Neural cell (in vitro differentiated cells): ENCODE results near the gene MYOCD. TPM values are rescaled to one million over a fixed set of nuclear protein-coding genes. Genes with fewer than 3 reads are reported as not detected.

ENCODE experiments used
- H2AFZ ChIP-seq: fragments of 200-600, 300-800 bp; sonication (generic), shearing (Covaris generic); 2 replicates; pipeline ENCODE4 v1.6.0; 2014; ENCODE audit warnings: low read depth, mild to moderate bottlenecking, antibody characterized with exemption, low read length, moderate library complexity
- H3F3A ChIP-seq: fragments of 200-600 bp; shearing (Covaris generic); 2 replicates; pipeline ENCODE4 v1.6.1; 2016; ENCODE audit warnings: mild to moderate bottlenecking, moderate library complexity, mixed read lengths, antibody characterized with exemption, low read length; ENCODE audit not compliant: insufficient read depth, poor library complexity, severe bottlenecking
- H3K27ac ChIP-seq: fragments of 200-600, 300-800 bp; sonication (generic), shearing (Covaris generic); 2 replicates; pipeline ENCODE4 v1.5.1; 2014; ENCODE audit warnings: mild to moderate bottlenecking, low read length, moderate library complexity
- H3K27me3 ChIP-seq: fragments of 300-800, 200-600 bp; sonication (generic), shearing (Covaris generic); 2 replicates; pipeline ENCODE4 v1.6.0; 2014; ENCODE audit warnings: mild to moderate bottlenecking, low read depth, low read length, moderate library complexity; ENCODE audit not compliant: insufficient read depth
- H3K36me3 ChIP-seq: fragments of 300-800, 200-600 bp; sonication (generic), shearing (Covaris generic); 2 replicates; pipeline ENCODE4 v1.5.1; 2014; ENCODE audit warnings: mild to moderate bottlenecking, antibody characterized with exemption, low read length, moderate library complexity; ENCODE audit not compliant: insufficient read depth
- H3K4me2 ChIP-seq: fragments of 300-800, 200-600 bp; sonication (generic), shearing (Covaris generic); 2 replicates; pipeline ENCODE4 v1.6.0; 2014; ENCODE audit warnings: mild to moderate bottlenecking, low read length
- H3K4me3 ChIP-seq: fragments of 300-800, 200-600 bp; sonication (generic), shearing (Covaris generic); 2 replicates; pipeline ENCODE4 v1.5.1; 2014; ENCODE audit warnings: mild to moderate bottlenecking, low read length, moderate library complexity
- H3K79me2 ChIP-seq: fragments of 200-600 bp; shearing (Covaris generic); replicated peaks from 2 replicates; pipeline ENCODE4 v1.6.0; 2014; ENCODE audit warnings: mild to moderate bottlenecking, low read length, moderate library complexity; ENCODE audit not compliant: insufficient read depth
- H3K9ac ChIP-seq: fragments of 300-800, 200-600 bp; sonication (generic), shearing (Covaris generic); 2 replicates; pipeline ENCODE4 v1.6.1; 2016; ENCODE audit warnings: mild to moderate bottlenecking, low read length, mixed read lengths
- H3K9me2 ChIP-seq: fragments of 200-600 bp; shearing (Covaris generic); 2 replicates; pipeline ENCODE4 v1.6.1; 2016; ENCODE audit warnings: mild to moderate bottlenecking, low read length, mixed read lengths; ENCODE audit not compliant: insufficient read depth
- H3K9me3 ChIP-seq: fragments of 200-600, 300-800 bp; sonication (generic), shearing (Covaris generic); 2 replicates; pipeline ENCODE4 v1.6.1; 2016; ENCODE audit warnings: mild to moderate bottlenecking, mixed run types, low read length, moderate library complexity, mixed read lengths
- H4K20me1 ChIP-seq: fragments of 200-600 bp; shearing (Covaris generic); 2 replicates; pipeline ENCODE4 v1.6.1; 2016; ENCODE audit warnings: mild to moderate bottlenecking, mixed run types; ENCODE audit not compliant: insufficient read depth
- CTCF ChIP-seq: fragments of 450-650 bp; IDR thresholded peaks from 2 replicates; pipeline ENCODE4 v1.5.1; 2014; ENCODE audit warnings: antibody characterized with exemption, mild to moderate bottlenecking, moderate library complexity; ENCODE audit not compliant: poor library complexity, severe bottlenecking
- EP300 ChIP-seq: fragments of 450-650 bp; conservative IDR thresholded peaks from 2 replicates; pipeline ENCODE4 v1.6.1; 2014; ENCODE audit warnings: antibody characterized with exemption, mild to moderate bottlenecking, moderate library complexity; ENCODE audit not compliant: poor library complexity, severe bottlenecking
- EZH2 ChIP-seq: fragments of 200-600, 300-800 bp; shearing (Covaris generic), sonication (generic); IDR thresholded peaks from 2 replicates; pipeline ENCODE4 v1.6.1; 2014; ENCODE audit warnings: antibody characterized with exemption, low read length, borderline replicate concordance, mild to moderate bottlenecking; ENCODE audit not compliant: insufficient read depth, poor library complexity, severe bottlenecking
- MXI1 ChIP-seq: fragments of 450-650 bp; conservative IDR thresholded peaks from 2 replicates; pipeline ENCODE4 v1.6.1; 2014; ENCODE audit warnings: antibody characterized with exemption, mild to moderate bottlenecking; ENCODE audit not compliant: poor library complexity, severe bottlenecking
- POLR2AphosphoS5 ChIP-seq: IDR thresholded peaks from 2 replicates; pipeline ENCODE4 v1.6.1; 2012
- RAD21 ChIP-seq: fragments of 450-650 bp; conservative IDR thresholded peaks from 2 replicates; pipeline ENCODE4 v1.6.1; 2014; ENCODE audit warnings: antibody characterized with exemption, mild to moderate bottlenecking, moderate library complexity
- REST ChIP-seq: IDR thresholded peaks from 2 replicates; pipeline ENCODE4 v1.6.1; 2012; ENCODE audit warnings: borderline replicate concordance
- SMC3 ChIP-seq: fragments of 450-650 bp; conservative IDR thresholded peaks from 2 replicates; pipeline ENCODE4 v1.6.1; 2014; ENCODE audit warnings: antibody characterized with exemption, mild to moderate bottlenecking, moderate library complexity; ENCODE audit not compliant: poor library complexity
- TAF1 ChIP-seq: IDR thresholded peaks from 2 replicates; pipeline ENCODE4 v1.6.1; 2012; ENCODE audit warnings: low read depth
- polyA plus RNA-seq: library from polyadenylated mRNA; depleted of rRNA; stranded (reverse); fragments of >200 nt; gene quantifications from 2 replicates; pipeline ENCODE4 v1.2.3, GENCODE V29; 2014

Gene MYOCD
- polyA plus RNA-seq, 1 donor from 2014 or later = not detected

- Histone ChIP-seq H3K27me3 (peaks cover 38% of the 10 kb centered on the region), H4K20me1 (no peaks in the 10 kb centered on the region), H3K9ac (no peak overlapping the region), H3K27ac (no peak overlapping the region), H2AFZ (no peak overlapping the region), H3K36me3 (no peaks in the 10 kb centered on the region), H3K79me2 (no peaks in the 10 kb centered on the region), H3F3A (no peaks in the 10 kb centered on the region), H3K9me2 (no peaks in the 10 kb centered on the region), H3K4me3 (no peak overlapping the region), H3K9me3 (no peaks in the 10 kb centered on the region), H3K4me2 (no peak overlapping the region)
- TF ChIP-seq CTCF = no peak
- no peak for TF ChIP-seq EZH2
- no peak for TF ChIP-seq POLR2AphosphoS5
- no peak for TF ChIP-seq EP300
- no peak for TF ChIP-seq TAF1
- TF ChIP-seq SMC3 = no peak
- no peak for TF ChIP-seq RAD21
Measured at GRCh38 chr17:12664252-12664651, 1.4 kb upstream of the MYOCD start.

GRCh38 chr17:12664894-12665262 lies 812 bp upstream of the MYOCD start:
- Histone ChIP-seq H3K4me2 (peak overlapping the region; percentile 51), H3F3A (no peaks in the 10 kb centered on the region), H3K9ac (peak overlapping the region; percentile 26), H3K79me2 (no peaks in the 10 kb centered on the region), H2AFZ (no peak overlapping the region), H3K9me3 (no peaks in the 10 kb centered on the region), H3K9me2 (no peaks in the 10 kb centered on the region), H4K20me1 (no peaks in the 10 kb centered on the region), H3K4me3 (peak overlapping the region; percentile 70), H3K27me3 (peaks cover 38% of the 10 kb centered on the region), H3K36me3 (no peaks in the 10 kb centered on the region), H3K27ac (no peak overlapping the region)
- TF ChIP-seq REST (no peak), EP300 (no peak), POLR2AphosphoS5 (no peak), EZH2 (no peak), MXI1 (no peak), TAF1 (no peak)
